Effector CD4-positive, alpha-beta T cell (primary cell): Measurements from ENCODE around the gene NOL4L.

Experiments used
- DNase-seq: peaks from one replicate; pipeline ENCODE4 v3.0.0-alpha.2; 2020

Gene NOL4L

GRCh38 chr20:32538526-32538939 is 46.6 kb downstream of the NOL4L start:
- peak; percentile 61 for DNase-seq

GRCh38 chr20:32537657-32538525 is 47.2 kb downstream of the NOL4L start:
- DNase-seq, result no peak

DNA sequence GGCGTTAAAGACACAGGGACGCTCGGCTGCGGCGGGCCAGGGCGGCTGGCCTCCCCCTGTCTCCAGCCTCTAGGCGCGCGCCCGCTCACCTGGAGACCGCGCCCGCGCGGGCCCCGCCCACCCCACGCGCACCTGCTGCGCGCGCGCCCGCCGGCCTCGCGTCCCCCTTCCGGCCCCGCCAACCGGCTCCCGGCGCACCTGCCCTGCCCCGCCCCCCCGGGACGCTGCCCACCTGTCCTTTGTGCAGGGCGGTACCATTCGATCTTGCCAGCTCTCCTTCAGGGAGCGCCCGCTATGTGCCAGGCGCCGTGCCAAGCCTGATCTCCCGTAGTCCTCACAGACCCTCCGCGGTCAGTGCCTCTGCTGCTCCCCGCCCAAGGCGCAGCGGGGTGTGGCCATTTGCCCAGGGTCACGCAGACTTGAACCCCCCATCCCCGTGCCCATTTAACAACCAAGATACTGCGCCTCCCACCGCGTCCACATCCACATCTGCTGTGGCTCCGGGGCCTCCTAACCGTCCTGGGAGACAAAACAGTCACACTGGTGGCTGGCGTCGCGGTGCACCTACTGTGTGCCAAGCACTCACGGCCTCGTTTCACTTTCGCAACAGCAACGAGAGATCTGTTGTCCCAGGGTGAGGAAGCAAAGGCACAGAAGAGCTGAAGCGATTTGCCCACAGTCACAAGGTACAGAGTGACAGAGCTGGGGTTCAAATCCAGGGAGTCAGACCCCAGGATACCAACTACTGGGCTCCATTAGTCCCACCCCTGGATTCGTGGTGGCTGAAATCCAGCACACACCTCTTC is 48.1 kb downstream of the NOL4L start:
- peak; percentile 52 for DNase-seq

DNA sequence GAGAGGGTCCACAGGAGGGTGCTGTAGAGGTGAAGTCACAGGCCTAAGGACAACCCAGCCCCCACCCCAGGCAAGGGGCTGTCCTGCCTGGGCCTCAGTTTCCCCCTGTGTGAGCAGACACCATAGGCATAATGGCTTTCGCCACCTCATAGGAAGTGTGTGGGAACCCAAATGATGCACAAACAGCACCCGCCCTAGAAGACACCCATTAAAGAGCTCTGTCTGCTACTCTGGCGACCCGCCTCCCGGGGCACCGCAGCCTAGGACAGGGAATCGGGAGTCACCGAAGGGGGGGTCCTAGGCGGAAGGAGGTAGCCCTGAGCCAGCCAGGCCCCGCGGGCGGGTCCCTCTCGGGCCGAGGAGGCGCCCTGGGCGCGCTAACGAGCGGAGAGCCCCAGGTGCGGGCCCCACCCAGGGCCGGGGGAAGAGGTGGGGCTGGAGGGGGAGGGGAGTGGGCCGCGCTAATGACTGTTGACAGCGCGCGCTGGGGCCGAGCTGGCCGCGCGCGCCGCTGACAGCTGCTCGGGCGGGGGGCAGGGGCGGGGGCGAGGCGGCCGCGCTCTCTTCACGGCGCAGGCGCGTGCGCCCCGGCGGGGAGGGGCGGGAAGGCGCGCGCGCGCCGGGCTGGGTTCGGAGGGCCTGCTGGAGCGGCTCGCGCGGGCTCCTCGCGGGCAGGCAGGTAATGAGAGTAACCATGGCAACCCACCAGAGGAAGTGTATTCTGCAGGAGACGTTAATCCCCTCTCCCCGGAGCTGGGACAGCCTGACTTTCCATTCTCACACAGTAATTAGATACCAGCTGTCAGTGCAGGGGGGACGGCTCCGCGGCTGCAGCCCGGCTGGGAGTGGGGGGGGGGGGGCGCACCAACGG is 48.9 kb downstream of the NOL4L start:
- peak; percentile 76 for DNase-seq

GRCh38 chr20:32535316-32535952 is 49.7 kb downstream of the NOL4L start:
- DNase-seq, result no peak

- DNase-seq, result peak; percentile 60
These were observed 50.4 kb downstream of the NOL4L start for GRCh38 chr20:32534661-32535240.

- no peak for DNase-seq
These were observed 51.4 kb downstream of the NOL4L start for GRCh38 chr20:32533732-32534131.

DNA sequence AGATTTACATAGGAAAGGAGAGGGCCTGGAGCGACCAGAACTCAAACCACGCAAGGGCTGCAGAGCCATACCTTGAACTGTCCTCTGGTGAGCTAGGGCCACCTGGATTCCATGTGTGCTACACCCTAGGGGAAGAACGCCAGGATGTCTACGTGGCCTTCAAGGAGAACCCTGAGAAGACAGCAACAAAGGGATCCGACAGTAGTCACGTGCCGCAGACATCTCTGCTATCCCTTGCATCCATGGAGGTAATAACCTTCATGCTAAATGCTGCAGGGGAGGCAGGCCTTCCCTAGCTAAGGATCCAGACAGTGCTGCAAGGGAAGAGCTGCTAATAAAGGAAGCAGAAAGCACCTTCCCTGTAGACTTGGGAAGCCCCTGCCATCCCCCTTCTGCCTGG is 52.9 kb downstream of the NOL4L start:
- no peak for DNase-seq

- no peak for DNase-seq
These were observed 56.0 kb downstream of the NOL4L start for GRCh38 chr20:32528905-32529670.

- DNase-seq, result no peak
These were observed 56.8 kb downstream of the NOL4L start for GRCh38 chr20:32528171-32528891.

GRCh38 chr20:32527447-32528055 is 57.6 kb downstream of the NOL4L start:
- no peak for DNase-seq

DNA sequence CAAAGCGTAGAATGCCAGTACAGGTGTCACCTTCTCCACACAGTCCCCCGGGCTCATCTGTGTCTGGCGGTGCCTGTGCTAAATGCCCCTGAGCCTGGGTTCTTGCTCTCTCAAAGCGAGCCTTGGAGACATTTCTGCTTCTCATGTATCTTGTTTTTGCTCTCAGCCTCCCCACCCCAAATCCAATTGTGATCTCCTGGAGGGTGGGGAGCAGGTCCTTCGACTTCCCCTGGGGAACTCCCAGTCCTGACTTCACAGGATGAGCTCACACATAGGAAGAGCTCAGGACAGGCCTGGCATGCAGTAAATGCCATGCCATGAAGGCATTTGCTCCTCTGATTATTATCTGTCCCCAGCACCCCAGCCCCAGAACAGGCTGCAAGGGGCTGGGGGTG is 58.1 kb downstream of the NOL4L start:
- no peak for DNase-seq

GRCh38 chr20:32526541-32526940 is 58.6 kb downstream of the NOL4L start:
- no peak for DNase-seq

GRCh38 chr20:32526125-32526524 is 59.0 kb downstream of the NOL4L start:
- no peak for DNase-seq

DNA sequence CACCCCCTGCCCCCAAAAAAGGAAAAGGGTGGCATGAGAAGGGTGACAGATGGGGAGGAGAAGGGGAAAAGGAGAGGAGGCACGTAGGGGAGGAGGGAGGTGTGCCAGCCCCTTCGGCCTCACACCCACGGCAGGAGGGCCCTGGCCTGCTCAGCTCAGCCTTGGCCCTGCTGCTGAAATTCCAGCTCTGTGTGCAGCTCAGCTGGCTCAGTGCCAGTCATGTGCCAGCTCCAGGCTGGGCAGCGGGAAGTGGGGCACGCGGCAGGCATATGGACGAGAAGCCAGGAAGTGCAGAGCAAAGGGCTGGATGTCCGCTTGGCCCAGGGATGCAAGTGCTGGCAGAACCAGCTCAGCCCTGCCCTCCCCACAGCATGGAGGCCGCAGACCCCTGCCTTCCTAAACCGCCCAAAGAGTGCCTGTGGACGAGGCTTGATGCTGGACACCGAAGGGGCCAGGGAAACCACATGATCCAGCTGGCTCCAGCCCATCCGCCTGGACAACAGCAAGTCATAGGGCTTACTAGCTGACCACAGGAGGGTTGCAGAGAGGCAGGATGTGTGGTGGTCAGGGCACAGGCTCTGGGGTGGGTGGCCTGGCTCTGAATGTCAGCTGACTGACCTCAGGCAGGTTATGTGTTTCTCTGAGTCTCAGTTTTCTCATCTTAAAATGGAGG is 60.2 kb downstream of the NOL4L start:
- no peak for DNase-seq

GRCh38 chr20:32523613-32524213 is 61.4 kb downstream of the NOL4L start:
- no peak for DNase-seq

DNA sequence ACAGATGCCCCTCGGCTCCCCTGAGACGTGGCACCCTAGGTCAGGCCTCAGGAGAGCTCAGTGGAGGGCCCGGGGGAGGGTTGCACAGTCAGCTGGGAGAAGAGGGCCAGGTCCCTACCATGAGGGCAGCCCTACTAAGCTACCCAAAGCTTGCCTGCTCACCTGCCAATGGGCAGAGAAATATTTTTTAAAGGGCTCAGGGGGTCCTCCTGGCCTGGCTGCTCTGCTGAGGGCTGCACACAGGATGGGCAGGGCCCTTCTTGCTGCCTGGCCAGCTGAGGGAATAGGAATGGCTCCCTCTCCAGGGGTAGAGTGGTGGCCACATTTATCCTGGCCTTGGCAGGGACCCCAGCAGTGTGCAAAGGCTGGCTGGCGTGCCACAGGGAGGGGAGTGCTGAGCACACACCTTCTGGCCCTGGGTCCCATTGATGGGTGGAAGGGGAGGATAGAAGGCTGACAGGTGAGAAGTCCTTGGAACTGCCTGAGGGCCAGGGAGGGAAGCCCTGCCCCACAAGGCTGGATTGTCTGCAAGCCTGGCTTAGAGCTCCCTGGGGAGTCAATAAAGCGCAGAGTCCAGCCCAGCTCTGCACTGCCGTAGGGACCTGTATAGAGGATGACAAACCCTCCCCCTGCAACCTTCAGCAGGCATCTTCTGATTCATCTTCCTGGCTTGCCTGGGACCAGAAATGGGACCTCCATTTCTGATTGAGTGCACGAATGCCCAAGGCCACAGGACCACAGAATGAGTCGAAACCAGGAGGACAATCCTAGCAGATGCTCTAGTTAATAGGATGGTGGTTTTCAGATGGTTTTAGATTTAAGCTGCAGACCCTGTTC is 62.1 kb downstream of the NOL4L start:
- no peak for DNase-seq

- DNase-seq, result no peak
These were observed 62.7 kb downstream of the NOL4L start for GRCh38 chr20:32522526-32522775.
